ENCODE data around the gene PRL.

Gene PRL

GRCh38 chr6:22271081-22271480, 25.8 kb downstream of the PRL start:
- Histone ChIP-seq H3K27ac (ENCODE audit: extremely low read depth, low read depth, low read length) (no peak overlapping the region), H3K4me3 (ENCODE audit: low read depth, low read length) (no peak overlapping the region), H3K36me3 (ENCODE audit: control insufficient read depth in 2 of 2, insufficient read depth in 1 of 2, low read length in 2 of 2) (no peaks in the 10 kb centered on the region), H3K9me3 (ENCODE audit: control insufficient read depth, insufficient read depth, low read depth, low read length) (no peaks in the 10 kb centered on the region), H3K4me1 (ENCODE audit: control insufficient read depth, insufficient read depth, low read length) (no peaks in the 10 kb centered on the region)
- CTCF ChIA-PET: no interaction called here
- no peak for TF ChIP-seq ZBTB44 (tag by site-specific recombination; IDR thresholded peaks at IDR 0.05)
- TF ChIP-seq ZNF146 (tag by site-specific recombination; IDR thresholded peaks at IDR 0.05): no peak
- TF ChIP-seq ZNF623 (tag by site-specific recombination; IDR thresholded peaks at IDR 0.05): no peak
- no peak for TF ChIP-seq ZNF140 (tag by site-specific recombination; IDR thresholded peaks at IDR 0.05)
- TF ChIP-seq ZNF639 (tag by site-specific recombination; IDR thresholded peaks at IDR 0.05): no peak
- no peak for TF ChIP-seq ZNF629 (tag by site-specific recombination; IDR thresholded peaks at IDR 0.05)
- TF ChIP-seq ZNF16 (tag by site-specific recombination; IDR thresholded peaks at IDR 0.05; ENCODE audit: low read depth): no peak
- TF ChIP-seq WT1 (tag by site-specific recombination; IDR thresholded peaks at IDR 0.05): no peak
- TF ChIP-seq ZNF10 (tag by site-specific recombination; IDR thresholded peaks at IDR 0.05): no peak
- no peak for TF ChIP-seq IKZF3 (tag by site-specific recombination; IDR thresholded peaks at IDR 0.05)
- no peak for TF ChIP-seq ZNF175 (tag by site-specific recombination; IDR thresholded peaks at IDR 0.05)
- no peak for TF ChIP-seq OSR2 (tag by site-specific recombination; IDR thresholded peaks at IDR 0.05)
- no peak for TF ChIP-seq ZBTB17 (tag by site-specific recombination; IDR thresholded peaks at IDR 0.05)
- TF ChIP-seq ZFP69B (tag by site-specific recombination; IDR thresholded peaks at IDR 0.05): no peak
- TF ChIP-seq ZNF433 (tag by site-specific recombination; IDR thresholded peaks at IDR 0.05; ENCODE audit: low read depth): no peak
- TF ChIP-seq ZNF585B (tag by site-specific recombination; IDR thresholded peaks at IDR 0.05): no peak
- no peak for TF ChIP-seq ZNF549 (tag by site-specific recombination; IDR thresholded peaks at IDR 0.05)
- no peak for TF ChIP-seq ZSCAN4 (tag by site-specific recombination; IDR thresholded peaks at IDR 0.05)
- no peak for TF ChIP-seq YY2 (tag by site-specific recombination; IDR thresholded peaks at IDR 0.05)
- POLR2A ChIA-PET: no interaction called here

GRCh38 chr6:22263748-22264147, 33.1 kb downstream of the PRL start:
- no peak overlapping the region for H3K27ac ChIP-seq (ENCODE audit: extremely low read depth, low read depth, low read length)
- no peaks in the 10 kb centered on the region for H3K36me3 ChIP-seq (ENCODE audit: control insufficient read depth in 2 of 2, insufficient read depth in 1 of 2, low read length in 2 of 2)
- no peak for TF ChIP-seq GFI1B (tag by site-specific recombination; IDR thresholded peaks at IDR 0.05)
- TF ChIP-seq ZNF248 (tag by site-specific recombination; IDR thresholded peaks at IDR 0.05): no peak
- TF ChIP-seq HOXA7 (CRISPR knock-in tag; IDR thresholded peaks at IDR 0.05; ENCODE audit: borderline replicate concordance): no peak
- no peak for TF ChIP-seq ZIC2 (tag by site-specific recombination; IDR thresholded peaks at IDR 0.05)
- TF ChIP-seq ZNF239 (tag by site-specific recombination; IDR thresholded peaks at IDR 0.05): no peak
- TF ChIP-seq YY1 (tag by site-specific recombination; IDR thresholded peaks at IDR 0.05): no peak
- no peak for TF ChIP-seq ZNF221 (tag by site-specific recombination; IDR thresholded peaks at IDR 0.05; ENCODE audit: borderline replicate concordance)
- TF ChIP-seq HIC1 (tag by site-specific recombination; IDR thresholded peaks at IDR 0.05): no peak
- TF ChIP-seq ZNF600 (tag by site-specific recombination; IDR thresholded peaks at IDR 0.05): no peak
- no peak for TF ChIP-seq ZNF335 (tag by site-specific recombination; conservative IDR thresholded peaks at IDR 0.05)
- no peak for TF ChIP-seq ZNF223 (tag by site-specific recombination; IDR thresholded peaks at IDR 0.05)
- no peak for TF ChIP-seq ZNF704 (tag by site-specific recombination; IDR thresholded peaks at IDR 0.05)
- no peak overlapping the region for H3K4me3 ChIP-seq (ENCODE audit: low read depth, low read length)
- no peaks in the 10 kb centered on the region for H3K9me3 ChIP-seq (ENCODE audit: control insufficient read depth, insufficient read depth, low read depth, low read length)
- no peaks in the 10 kb centered on the region for H3K4me1 ChIP-seq (ENCODE audit: control insufficient read depth, insufficient read depth, low read length)
- CTCF ChIA-PET: no interaction called here
- POLR2A ChIA-PET: no interaction called here

Data from HEK293 (cell line).